K562 (cell line): Measurements from ENCODE around the gene TMEM191B. TPM values are rescaled to one million over a fixed set of nuclear protein-coding genes. Genes with fewer than 3 reads are reported as not detected.
"Not testable (repeated sequence)": the region's sequence is repeated elsewhere in the genome, so short reads cannot be mapped to it uniquely, and the experiment has no call there.

ENCODE experiments used
- ATAC-seq: fragments of 200-7000 bp; cut with Tn5 transposase; 3 replicates; pipeline ENCODE4 v1.9.1; 2020; ENCODE audit warnings: moderate library complexity
- BruUV-seq: library from RNA; stranded (reverse); fragments of 400-500 nt; replicated peaks from 2 replicates; lab custom pipeline; 2021; lab: Mats Ljungman, UMichigan
- CTCF ChIA-PET: fragments of 300-600 bp; formaldehyde crosslinking; extraction: SDS; loops from one replicate; lab custom pipeline; 2021; ENCODE audit warnings: low intra/inter-chr PET ratio; lab: Yijun Ruan, JAX
- POLR2A ChIA-PET: fragments of 300-600, 350-650 bp; sonication (Branson Sonifier 250); formaldehyde crosslinking; extraction: SDS; loops from one replicate; lab custom pipeline; 2021; ENCODE audit warnings: antibody characterized with exemption, inconsistent platforms; lab: Yijun Ruan, JAX
- DNase-seq, 4 experiments: peaks; one replicate each; pipeline versions ENCODE4 v3.0.0 to v3.0.0-alpha.2; 2011 to 2018; ENCODE audit warnings: low spot score in 3 of 4, mixed read lengths in 3 of 4; ENCODE audit errors: extremely low read depth in 1 of 4
- FAIRE-seq: peaks from 2 replicates; lab custom pipeline; 2011; peaks lifted over from hg19 to GRCh38; lab: Jason Lieb, UNC
- H2AFZ ChIP-seq: 2 replicates; pipeline ENCODE4 v1.6.0; 2011; ENCODE audit warnings: low read depth, low read length, control low read depth, inconsistent platforms
- H3K27ac ChIP-seq: fragments of 200-600 bp; 3 replicates; pipeline ENCODE4 v1.8.0; 2011; ENCODE audit warnings: low read depth, mild to moderate bottlenecking, control low read depth, inconsistent platforms, low read length, moderate library complexity, mixed read lengths; ENCODE audit errors: extremely low read depth
- H3K27me3 ChIP-seq, 2 experiments: fragments of 300-600 bp in 1 of 2; 2 replicates in 1 of 2; 3 replicates in 1 of 2; pipeline versions ENCODE4 v1.6.0 to v1.8.0; 2011; ENCODE audit warnings: inconsistent platforms in 2 of 2, low read length in 2 of 2, mild to moderate bottlenecking in 1 of 2, mixed read lengths in 1 of 2, moderate library complexity in 1 of 2; ENCODE audit not compliant: control insufficient read depth in 2 of 2, insufficient read depth in 2 of 2
- H3K36me3 ChIP-seq: fragments of 300-600 bp; 3 replicates; pipeline ENCODE4 v1.8.0; 2011; ENCODE audit warnings: mild to moderate bottlenecking, low read length, inconsistent platforms; ENCODE audit not compliant: control insufficient read depth, insufficient read depth
- H3K4me1 ChIP-seq, 2 experiments: fragments of 200-600 bp in 1 of 2; replicated peaks in 1 of 2; 2 replicates in 1 of 2; 3 replicates in 1 of 2; pipeline versions ENCODE4 v1.5.1 to v1.8.0; 2011; ENCODE audit warnings: inconsistent platforms in 2 of 2, low read length in 2 of 2, mild to moderate bottlenecking in 1 of 2, mixed read lengths in 1 of 2, moderate library complexity in 1 of 2; ENCODE audit not compliant: control insufficient read depth in 2 of 2, insufficient read depth in 2 of 2
- H3K4me2 ChIP-seq: 2 replicates; pipeline ENCODE4 v1.6.1; 2011; ENCODE audit warnings: low read length, control low read depth, inconsistent platforms, mixed read lengths; ENCODE audit not compliant: insufficient read depth
- H3K4me3 ChIP-seq: fragments of 200-600 bp; sonication (generic), shearing (Covaris generic); 2 replicates; pipeline ENCODE4 v1.5.1; 2016; ENCODE audit warnings: control low read depth, inconsistent platforms
- H3K79me2 ChIP-seq: fragments of 200-600 bp; 3 replicates; pipeline ENCODE4 v1.8.0; 2011; ENCODE audit warnings: low read length, inconsistent platforms; ENCODE audit not compliant: control insufficient read depth, insufficient read depth
- H3K9ac ChIP-seq, 2 experiments: 2 replicates each; pipeline versions ENCODE4 v1.6.0 to v1.6.1; 2011; ENCODE audit warnings: low read depth in 2 of 2, low read length in 2 of 2, control low read depth in 1 of 2, inconsistent platforms in 1 of 2, mild to moderate bottlenecking in 1 of 2, mixed read lengths in 1 of 2; ENCODE audit not compliant: insufficient read depth in 1 of 2
- H3K9me1 ChIP-seq: one replicate; pipeline ENCODE4 v1.6.0; 2011; ENCODE audit warnings: inconsistent platforms, mild to moderate bottlenecking, low read length, moderate library complexity; ENCODE audit not compliant: control insufficient read depth, insufficient read depth
- H3K9me3 ChIP-seq: replicated peaks from 2 replicates; pipeline ENCODE4 v1.5.1; 2011; ENCODE audit warnings: low read depth, low read length, inconsistent platforms; ENCODE audit not compliant: control insufficient read depth, insufficient read depth
- H4K20me1 ChIP-seq: replicated peaks from 2 replicates; pipeline ENCODE4 v1.6.1; 2011; ENCODE audit warnings: low read length, inconsistent platforms, mixed read lengths; ENCODE audit not compliant: control insufficient read depth, insufficient read depth
- CC2D1A ChIP-seq: fragments of 450-650 bp; IDR thresholded peaks from 2 replicates; pipeline ENCODE4 v1.6.1; 2017; ENCODE audit warnings: mild to moderate bottlenecking
- GABPA ChIP-seq: fragments of 200-800 bp; sonication (Bioruptor generic); conservative IDR thresholded peaks from 2 replicates; pipeline ENCODE4 v1.6.1; 2016; ENCODE audit warnings: low read depth, missing genetic modification characterization, missing compliant biosample characterization
- MAZ ChIP-seq, 2 experiments: fragments of 450-650 bp in 1 of 2; sonication (generic) in 1 of 2; formaldehyde crosslinking; IDR thresholded peaks in 1 of 2; conservative IDR thresholded peaks in 1 of 2; 2 replicates each; pipeline versions ENCODE4 v1.4.0 to v1.5.0; 2020; ENCODE audit warnings: mild to moderate bottlenecking in 1 of 2, missing genetic modification reagents in 1 of 2
- SRF ChIP-seq, 2 experiments: fragments of 250-450, 450-650 bp in 1 of 2; sonication (Bioruptor Pico) in 1 of 2; sonication (generic) in 1 of 2; formaldehyde crosslinking; IDR thresholded peaks; 2 replicates each; pipeline versions ENCODE4 v1.5.0 to v1.5.1; 2020 to 2022; ENCODE audit warnings: mild to moderate bottlenecking in 1 of 2, missing genetic modification reagents in 1 of 2
- VEZF1 ChIP-seq: fragments of 200-800 bp; sonication (Bioruptor generic); IDR thresholded peaks from 2 replicates; pipeline ENCODE4 v1.6.1; 2017; ENCODE audit warnings: missing genetic modification characterization, missing compliant biosample characterization
- ZNF263 ChIP-seq: sonication (generic); formaldehyde crosslinking; IDR thresholded peaks from 2 replicates; pipeline ENCODE4 v1.8.0; 2022; ENCODE audit warnings: mild to moderate bottlenecking, missing genetic modification reagents, borderline replicate concordance
- WGBS: fragments of 100-300 bp; shearing (Covaris generic); methylation state at CpG from one replicate; pipeline ENCODE4 v1.1.6; 2016; ENCODE audit warnings: low coverage, mixed read lengths; ENCODE audit not compliant: insufficient coverage; ENCODE audit errors: missing lambda C conversion rate; 5-methylcytosine and 5-hydroxymethylcytosine counted together
- in situ Hi-C: fragments of 300-500 bp; cut with MboI; formaldehyde crosslinking; loops from 4 replicates; pipeline ENCODE4 v1.15.0; 2018; ENCODE audit warnings: inconsistent platforms, mixed read lengths
- intact Hi-C: fragments of 100-400 bp; cut with micrococcal nuclease; formaldehyde crosslinking; loops from 2 replicates; pipeline ENCODE4 v1.14.2; 2022
- polyA plus RNA-seq, 8 experiments: library from polyadenylated mRNA; depleted of rRNA in 4 of 8; stranded (reverse) in 5 of 8; unstranded in 3 of 8; fragments of >200 nt; fragmentation: Nextera tagmentation in 2 of 8; fragmentation: Illumina TruSeq in 1 of 8; extraction: Ambion mirVana in 2 of 8; extraction: Trizol in 1 of 8; gene quantifications; 2 replicates each; pipeline versions ENCODE4 v1.2.1 to v1.2.3, GENCODE V29; 2011 to 2014; ENCODE audit warnings: inconsistent platforms in 1 of 8, missing spikeins in 1 of 8
- total RNA-seq, 7 experiments: library from RNA; depleted of rRNA in 6 of 7; stranded (reverse); fragments of >200 nt in 6 of 7; fragmentation: Illumina TruSeq in 2 of 7; extraction: Trizol in 2 of 7; gene quantifications; 2 replicates each; pipeline versions ENCODE4 v1.2.1 to v1.2.3, GENCODE V29; 2011 to 2021; ENCODE audit warnings: low replicate concordance in 1 of 7

The TMEM191B gene
- total and polyA plus RNA-seq, 9 of the 15 experiments (the other 6 are each of a cell fraction or from before 2014, with no cell fraction given): 0.61 to 3.9 (median 0.65) TPM; not detected in 4

- H3K4me2 ChIP-seq, H3K4me1 ChIP-seq, H3K9me1 ChIP-seq, H3K79me2 ChIP-seq, H3K9ac ChIP-seq, H3K27me3 ChIP-seq, H3K27ac ChIP-seq, H3K9me3 ChIP-seq, FAIRE-seq, intact Hi-C loops, CTCF ChIA-PET, POLR2A ChIA-PET, H4K20me1 ChIP-seq, H3K36me3 ChIP-seq, H2AFZ ChIP-seq, BruUV-seq: not testable (repeated sequence)
- under 1% methylated on average over 19 of the region's 66 CpGs for WGBS
- peak; percentile 91 for ATAC-seq
- DNase-seq: peak in 1 of 4 experiments; percentile 93
- in situ Hi-C loops: loop anchor here (25.0 kb wide), 1 partner anchor 1883 kb away; no protein-coding TSS in a partner anchor
- TF ChIP-seq CC2D1A: 0 out of 2 replicates have a peak, but pooled peaks have one; percentile 5
- peak in 1 of 2 experiments; percentile 71; a peak in 2 of 4 replicates for TF ChIP-seq MAZ (CRISPR knock-in tag; conservative IDR thresholded peaks at IDR 0.05 in 1 of 2, IDR thresholded peaks at IDR 0.05 in 1 of 2)
- TF ChIP-seq VEZF1: peak; percentile 45
- 0 out of 4 replicates have a peak, but pooled peaks of 1 of the 2 experiments have one; percentile 27 for TF ChIP-seq SRF (CRISPR knock-in tag; IDR thresholded peaks at IDR 0.05)
- TF ChIP-seq GABPA: 0 out of 2 replicates have a peak, but pooled peaks have one; percentile 14
- peak; percentile 79 for TF ChIP-seq ZNF263 (CRISPR knock-in tag)
- H3K4me3 ChIP-seq: peak overlapping the region; percentile 33
Measured at GRCh38 chr22:18528597-18529415, 1.2 kb downstream of the TMEM191B start.
